Omental fat pad (tissue), 4 donors: ENCODE measurements around the gene CYB561. TPM values are rescaled to one million over a fixed set of nuclear protein-coding genes. Genes with fewer than 3 reads are reported as not detected.

Experiments used
- ATAC-seq: fragments of 150-250 bp; one replicate; pipeline ENCODE4 v1.9.1; 2016; ENCODE audit warnings: mild to moderate bottlenecking, moderate library complexity; ENCODE audit not compliant: low FRiP score
- DNase-seq: peaks from one replicate; pipeline ENCODE4 v3.0.0-alpha.2; 2019; ENCODE audit warnings: low spot score
- CTCF ChIP-seq, 3 donors: fragments of 450-650 bp; IDR thresholded peaks; one replicate each; pipeline ENCODE4 v1.5.1; 2016 to 2017; ENCODE audit warnings: antibody characterized with exemption in 3 of 3, mild to moderate bottlenecking in 3 of 3, moderate library complexity in 2 of 3
- small RNA-seq: library from RNA; depleted of rRNA; stranded (forward); fragments of <200 nt; gene quantifications from one replicate; pipeline ENCODE3, GENCODE V24; 2016
- total RNA-seq, 4 donors: library from RNA; depleted of rRNA; stranded (reverse); fragments of >200 nt; gene quantifications; one replicate each; pipeline ENCODE4 v1.1.0, GENCODE V29; 2016

CYB561 gene
- total RNA-seq, 4 donors from 2014 or later = 19.9 to 22.3 (median 20.5) TPM

- DNase-seq = no peak
- no peak for ATAC-seq
- TF ChIP-seq CTCF (IDR thresholded peaks at IDR 0.05) = no peak
Observed at GRCh38 chr17:63399316-63399715, 46.8 kb downstream of the CYB561 start.

- no peak for TF ChIP-seq CTCF (IDR thresholded peaks at IDR 0.05)
- ATAC-seq (no peak), DNase-seq (no peak)
Observed at GRCh38 chr17:63398680-63399079, 47.4 kb downstream of the CYB561 start.

GRCh38 chr17:63395075-63395805 is 50.9 kb downstream of the CYB561 start:
- no peak for TF ChIP-seq CTCF (IDR thresholded peaks at IDR 0.05)
- ATAC-seq (no peak), DNase-seq (no peak)

- TF ChIP-seq CTCF (IDR thresholded peaks at IDR 0.05) = no peak
Observed at GRCh38 chr17:63390090-63390489, 56.0 kb downstream of the CYB561 start.

GRCh38 chr17:63387656-63388340 is 58.3 kb downstream of the CYB561 start:
- no peak for TF ChIP-seq CTCF (IDR thresholded peaks at IDR 0.05)
- ATAC-seq (no peak), DNase-seq (no peak)

More at GRCh38 chr17:63390090-63390489, 56.0 kb downstream of the CYB561 start:
- DNase-seq (no peak), ATAC-seq (no peak)

GRCh38 chr17:63382826-63383225 is 63.3 kb downstream of the CYB561 start:
- DNase-seq = no peak
- no peak for ATAC-seq
- no peak for TF ChIP-seq CTCF (IDR thresholded peaks at IDR 0.05)

Small RNA genes lying within 50 kb of the gene (small RNA-seq; reads per million reads assigned to genes)
- not detected for gene AC005828.6

Other genes starting within 250 kb of the CYB561 start
- gene ACE, start 30.8 kb upstream of the CYB561 start, total RNA-seq = 10 to 100 TPM in 2 of 4 donors, 1 to 10 TPM in 2; 4.2 to 20.2 (median 12.0) TPM
- gene KCNH6, start 77.1 kb upstream of the CYB561 start, total RNA-seq = not detected
- gene DCAF7, start 104.2 kb upstream of the CYB561 start, total RNA-seq = 10 to 100 TPM; 18.8 to 29.3 (median 27.3) TPM
- 10 to 100 TPM in 2 of 4 donors, 1 to 10 TPM in 2; 8.5 to 12.0 (median 10.1) TPM for gene TACO1, start 154.6 kb upstream of the CYB561 start, total RNA-seq
- 10 to 100 TPM; 47.0 to 89.8 (median 53.7) TPM for gene MAP3K3, start 176.1 kb upstream of the CYB561 start, total RNA-seq